Mesenchymal stem cell (in vitro differentiated cells and primary cell): ENCODE results near the gene GPR31.

Experiments used
- DNase-seq: peaks from one replicate; pipeline ENCODE4 v3.0.0-alpha.2; 2013
- H2AFZ ChIP-seq: one replicate; pipeline ENCODE4 v1.6.1; 2013; ENCODE audit warnings: low read depth, mild to moderate bottlenecking, control low read depth, inconsistent platforms, low read length, moderate library complexity
- H2AK5ac ChIP-seq: 2 replicates; pipeline ENCODE4 v1.6.1; 2013; ENCODE audit warnings: low read length, moderate library complexity, mild to moderate bottlenecking, inconsistent platforms; ENCODE audit not compliant: severe bottlenecking
- H2BK120ac ChIP-seq: one replicate; pipeline ENCODE4 v1.6.1; 2013; ENCODE audit warnings: low read depth, mild to moderate bottlenecking, inconsistent platforms, low read length, moderate library complexity
- H2BK12ac ChIP-seq, 2 experiments: one replicate each; pipeline ENCODE4 v1.6.1; 2013; ENCODE audit warnings: inconsistent platforms in 2 of 2, low read length in 2 of 2, mild to moderate bottlenecking in 2 of 2, moderate library complexity in 2 of 2, control low read depth in 1 of 2
- H2BK15ac ChIP-seq: one replicate; pipeline ENCODE4 v1.6.1; 2013; ENCODE audit warnings: mild to moderate bottlenecking, low read depth, inconsistent platforms; ENCODE audit not compliant: poor library complexity, severe bottlenecking
- H2BK5ac ChIP-seq: 2 replicates; pipeline ENCODE4 v1.6.1; 2013; ENCODE audit warnings: low read depth, mild to moderate bottlenecking, low read length, control low read depth, inconsistent platforms; ENCODE audit not compliant: poor library complexity, severe bottlenecking
- H3K14ac ChIP-seq, 2 experiments: one replicate each; pipeline ENCODE4 v1.6.1; 2013; ENCODE audit warnings: inconsistent platforms in 2 of 2, low read length in 2 of 2, control low read depth in 1 of 2, mild to moderate bottlenecking in 1 of 2, moderate library complexity in 1 of 2
- H3K18ac ChIP-seq, 2 experiments: one replicate each; pipeline ENCODE4 v1.6.1; 2013; ENCODE audit warnings: inconsistent platforms in 2 of 2, low read length in 2 of 2, control low read depth in 1 of 2, low read depth in 1 of 2, mild to moderate bottlenecking in 1 of 2
- H3K23ac ChIP-seq, 2 experiments: one replicate each; pipeline ENCODE4 v1.6.1; 2013; ENCODE audit warnings: inconsistent platforms in 2 of 2, low read length in 2 of 2, mild to moderate bottlenecking in 2 of 2, moderate library complexity in 2 of 2, control low read depth in 1 of 2
- H3K27ac ChIP-seq: 2 replicates; pipeline ENCODE4 v1.5.1; 2013; ENCODE audit warnings: mild to moderate bottlenecking, moderate library complexity, low read length, control low read depth, inconsistent platforms; ENCODE audit not compliant: poor library complexity, severe bottlenecking
- H3K27me3 ChIP-seq, 2 experiments: 2 replicates each; pipeline versions ENCODE4 v1.6.1 to v1.7.0; 2013; ENCODE audit warnings: low read length in 2 of 2, mild to moderate bottlenecking in 2 of 2, moderate library complexity in 2 of 2, control low read depth in 1 of 2, inconsistent platforms in 1 of 2; ENCODE audit not compliant: control insufficient read depth in 1 of 2, insufficient read depth in 1 of 2
- H3K36me3 ChIP-seq, 2 experiments: 2 replicates each; pipeline versions ENCODE4 v1.6.1 to v1.7.0; 2013; ENCODE audit warnings: low read length in 2 of 2, control low read depth in 1 of 2, inconsistent platforms in 1 of 2, low read depth in 1 of 2, mild to moderate bottlenecking in 1 of 2; ENCODE audit not compliant: insufficient read depth in 2 of 2, control insufficient read depth in 1 of 2
- H3K4ac ChIP-seq, 2 experiments: one replicate each; pipeline ENCODE4 v1.6.1; 2013; ENCODE audit warnings: inconsistent platforms in 2 of 2, low read length in 2 of 2, mild to moderate bottlenecking in 2 of 2, moderate library complexity in 2 of 2, control low read depth in 1 of 2, low read depth in 1 of 2
- H3K4me1 ChIP-seq: 2 replicates; pipeline ENCODE4 v1.6.1; 2013; ENCODE audit warnings: low read depth, low read length, control low read depth; ENCODE audit not compliant: control insufficient read depth, insufficient read depth
- H3K4me2 ChIP-seq: 2 replicates; pipeline ENCODE4 v1.6.1; 2013; ENCODE audit warnings: low read length, mild to moderate bottlenecking, inconsistent platforms; ENCODE audit not compliant: poor library complexity, severe bottlenecking
- H3K4me3 ChIP-seq, 2 experiments: 2 replicates each; pipeline versions ENCODE4 v1.5.1 to v1.7.0; 2013; ENCODE audit warnings: low read length in 2 of 2, mild to moderate bottlenecking in 2 of 2, control low read depth in 1 of 2, low read depth in 1 of 2; ENCODE audit not compliant: insufficient read depth in 1 of 2
- H3K79me1 ChIP-seq: replicated peaks from 2 replicates; pipeline ENCODE4 v1.6.1; 2013; ENCODE audit warnings: mild to moderate bottlenecking, control low read depth, low read length, inconsistent platforms; ENCODE audit not compliant: poor library complexity, severe bottlenecking
- H3K9ac ChIP-seq: 2 replicates; pipeline ENCODE4 v1.7.0; 2013; ENCODE audit warnings: mild to moderate bottlenecking, low read length, moderate library complexity
- H3K9me3 ChIP-seq: 2 replicates; pipeline ENCODE4 v1.7.0; 2013; ENCODE audit warnings: mild to moderate bottlenecking, low read length; ENCODE audit not compliant: control insufficient read depth
- H4K8ac ChIP-seq: one replicate; pipeline ENCODE4 v1.6.1; 2013; ENCODE audit warnings: inconsistent platforms, mild to moderate bottlenecking, low read length, moderate library complexity
- H4K91ac ChIP-seq: one replicate; pipeline ENCODE4 v1.6.1; 2013; ENCODE audit warnings: mild to moderate bottlenecking, low read length, inconsistent platforms
- WGBS: methylation state at CpG from one replicate; pipeline ENCODE4 v1.1.7; 2013; ENCODE audit warnings: mixed read lengths; 5-methylcytosine and 5-hydroxymethylcytosine counted together

GPR31 gene

GRCh38 chr6:167137881-167138280 lies 19.9 kb downstream of the GPR31 start:
- no peaks in the 10 kb centered on the region for H3K4me1 ChIP-seq
- no peak overlapping the region for H3K18ac ChIP-seq
- H4K91ac ChIP-seq = no peak overlapping the region
- peaks cover 4 to 25% of the 10 kb centered on the region in 2 experiments for H3K27me3 ChIP-seq
- H2BK5ac ChIP-seq = no peak overlapping the region
- H2BK12ac ChIP-seq = no peak overlapping the region
- H3K79me1 ChIP-seq = no peaks in the 10 kb centered on the region
- no peak overlapping the region for H2BK120ac ChIP-seq
- H4K8ac ChIP-seq = no peak overlapping the region
- H2AK5ac ChIP-seq = no peak overlapping the region
- no peak overlapping the region for H3K14ac ChIP-seq
- no peak overlapping the region for H2BK15ac ChIP-seq
- no peaks in the 10 kb centered on the region for H3K9me3 ChIP-seq
- H2AFZ ChIP-seq = no peak overlapping the region
- H3K27ac ChIP-seq = no peak overlapping the region
- H3K9ac ChIP-seq = no peak overlapping the region
- H3K4ac ChIP-seq = no peak overlapping the region
- H3K36me3 ChIP-seq = no peaks in the 10 kb centered on the region
- H3K4me3 ChIP-seq = no peak overlapping the region
- H3K4me2 ChIP-seq = no peak overlapping the region
- DNase-seq = no peak
- H3K23ac ChIP-seq = no peak overlapping the region
- WGBS = 79% methylated on average over 5 of the region's 6 CpGs

GRCh38 chr6:167137081-167137480 lies 20.7 kb downstream of the GPR31 start:
- Histone ChIP-seq H3K4me2 (no peak overlapping the region), H4K8ac (no peak overlapping the region), H3K23ac (no peak overlapping the region), H3K27me3 (peaks cover 4 to 22% of the 10 kb centered on the region in 2 experiments), H2BK15ac (no peak overlapping the region), H3K4me1 (no peaks in the 10 kb centered on the region), H3K4ac (no peak overlapping the region), H3K14ac (no peak overlapping the region), H3K9me3 (no peaks in the 10 kb centered on the region), H3K27ac (no peak overlapping the region), H3K79me1 (no peaks in the 10 kb centered on the region), H2BK120ac (no peak overlapping the region), H2BK12ac (no peak overlapping the region), H2AK5ac (no peak overlapping the region), H3K4me3 (no peak overlapping the region), H4K91ac (no peak overlapping the region), H2AFZ (no peak overlapping the region), H3K9ac (no peak overlapping the region), H3K36me3 (no peaks in the 10 kb centered on the region), H3K18ac (no peak overlapping the region), H2BK5ac (no peak overlapping the region)
- DNase-seq = no peak
- 92% methylated on average over 10 of the region's 10 CpGs for WGBS

- WGBS = 90% methylated on average over 13 of the region's 13 CpGs
- Histone ChIP-seq H3K14ac (no peak overlapping the region), H2BK12ac (no peak overlapping the region), H3K79me1 (no peaks in the 10 kb centered on the region), H3K18ac (no peak overlapping the region), H4K91ac (no peak overlapping the region), H3K9me3 (no peaks in the 10 kb centered on the region), H3K9ac (no peak overlapping the region), H2BK15ac (no peak overlapping the region), H2AK5ac (no peak overlapping the region), H3K27ac (no peak overlapping the region), H3K23ac (no peak overlapping the region), H2BK120ac (no peak overlapping the region), H3K4ac (no peak overlapping the region), H3K4me3 (no peak overlapping the region), H3K4me2 (no peak overlapping the region), H2AFZ (no peak overlapping the region), H3K4me1 (peaks cover under 1% of the 10 kb centered on the region), H4K8ac (no peak overlapping the region), H3K36me3 (no peaks in the 10 kb centered on the region), H3K27me3 (peaks cover 4 to 16% of the 10 kb centered on the region in 2 experiments), H2BK5ac (no peak overlapping the region)
- DNase-seq = no peak
Observed at GRCh38 chr6:167136376-167136775, 21.4 kb downstream of the GPR31 start.

- no peak overlapping the region for H4K8ac ChIP-seq
- no peak overlapping the region for H2BK15ac ChIP-seq
- no peak for DNase-seq
- H4K91ac ChIP-seq = no peak overlapping the region
- H3K79me1 ChIP-seq = no peaks in the 10 kb centered on the region
- H3K14ac ChIP-seq = no peak overlapping the region
- H2AK5ac ChIP-seq = no peak overlapping the region
- no peak overlapping the region for H2AFZ ChIP-seq
- no peak overlapping the region for H3K9ac ChIP-seq
- H3K36me3 ChIP-seq = no peaks in the 10 kb centered on the region
- no peak overlapping the region for H3K27ac ChIP-seq
- H3K27me3 ChIP-seq = peaks cover 0 to 3% of the 10 kb centered on the region in 2 experiments
- H3K23ac ChIP-seq = no peak overlapping the region
- H2BK12ac ChIP-seq = no peak overlapping the region
- WGBS = 86% methylated on average over 23 of the region's 23 CpGs
- H3K4me3 ChIP-seq = no peak overlapping the region
- H2BK5ac ChIP-seq = no peak overlapping the region
- no peaks in the 10 kb centered on the region for H3K9me3 ChIP-seq
- H3K4ac ChIP-seq = no peak overlapping the region
- H3K4me2 ChIP-seq = no peak overlapping the region
- no peak overlapping the region for H3K18ac ChIP-seq
- H2BK120ac ChIP-seq = no peak overlapping the region
- H3K4me1 ChIP-seq = peaks cover 3% of the 10 kb centered on the region
Observed at GRCh38 chr6:167134448-167135328, 23.1 kb downstream of the GPR31 start.
